ENCODE results near the gene ARMH4. TPM values are rescaled to one million over a fixed set of nuclear protein-coding genes. Genes with fewer than 3 reads are reported as not detected.

The ARMH4 gene
- total and polyA plus RNA-seq, 2 donors (not counting 1 experiment from before 2014, with no cell fraction given), result not detected

- no peaks in the 10 kb centered on the region for H3K9me3 ChIP-seq (ENCODE audit: control extremely low read depth in 1 of 3, control insufficient read depth in 2 of 3, insufficient read depth in 1 of 3, low read length in 2 of 3)
- ATAC-seq (ENCODE audit: low read depth), result no peak
- no peaks in the 10 kb centered on the region for H3K4me1 ChIP-seq (ENCODE audit: control insufficient read depth in 2 of 2, insufficient read depth in 2 of 2, low read length in 2 of 2)
- H3K27me3 ChIP-seq (replicated peaks in 1 of 4; ENCODE audit: control extremely low read depth in 1 of 4, control insufficient read depth in 3 of 4, insufficient read depth in 4 of 4, low read length in 3 of 4), result peaks cover 0 to 3% (median 0%) of the 10 kb centered on the region in 4 experiments
- POLR2A ChIA-PET, result no interaction called here
- H3K9ac ChIP-seq (ENCODE audit: low read length), result no peak overlapping the region
- Mint-ChIP-seq H3K9me3 (ENCODE audit: insufficient read depth) (no peaks in the 10 kb centered on the region), H3K4me3 (no peak overlapping the region), H3K27ac (no peak overlapping the region), H3K4me1 (no peaks in the 10 kb centered on the region), H3K27me3 (no peaks in the 10 kb centered on the region)
- 87% methylated on average over 4 of the region's 4 CpGs for WGBS (ENCODE audit: insufficient coverage)
- TF ChIP-seq EZH2 (IDR thresholded peaks at IDR 0.05; ENCODE audit: borderline replicate concordance, insufficient read depth, low read depth, low read length, poor library complexity, severe bottlenecking), result no peak
- TF ChIP-seq CTCF (IDR thresholded peaks at IDR 0.05), result no peak
- no peaks in the 10 kb centered on the region for H4K20me1 ChIP-seq (ENCODE audit: control insufficient read depth, insufficient read depth, low read length, poor library complexity, severe bottlenecking)
- H3K27ac ChIP-seq (ENCODE audit: low read length in 2 of 2), result no peak overlapping the region
- no peak overlapping the region for H3K4me2 ChIP-seq (replicated peaks; ENCODE audit: low read depth, low read length, poor library complexity, severe bottlenecking)
- no peaks in the 10 kb centered on the region for H3K36me3 ChIP-seq (replicated peaks in 1 of 2; ENCODE audit: control extremely low read depth in 1 of 2, control insufficient read depth in 1 of 2, extremely low read depth in 1 of 2, insufficient read depth in 2 of 2, low read length in 1 of 2)
- CTCF ChIA-PET, result no interaction called here
- DNase-seq, result no peak
- H3K4me3 ChIP-seq (ENCODE audit: control extremely low read depth in 1 of 5, extremely low read depth in 1 of 5, insufficient read depth in 1 of 5, low read depth in 2 of 5, low read length in 4 of 5), result no peak overlapping the region
- no peak overlapping the region for H2AFZ ChIP-seq (ENCODE audit: insufficient read depth, low read depth, low read length, poor library complexity, severe bottlenecking)
- no peaks in the 10 kb centered on the region for H3K79me2 ChIP-seq (ENCODE audit: control insufficient read depth, insufficient read depth, low read length)
- intact Hi-C loops (cut with micrococcal nuclease), result no loop called here
Observed at GRCh38 chr14:57991353-57991752, 160.7 kb downstream of the ARMH4 start.

GRCh38 chr14:57988445-57988844 lies 163.6 kb downstream of the ARMH4 start:
- no peaks in the 10 kb centered on the region for H3K4me1 Mint-ChIP-seq
- Histone ChIP-seq H3K9ac (ENCODE audit: low read length) (no peak overlapping the region), H2AFZ (ENCODE audit: insufficient read depth, low read depth, low read length, poor library complexity, severe bottlenecking) (no peak overlapping the region), H3K4me3 (ENCODE audit: control extremely low read depth in 1 of 5, extremely low read depth in 1 of 5, insufficient read depth in 1 of 5, low read depth in 2 of 5, low read length in 4 of 5) (no peak overlapping the region), H3K4me2 (replicated peaks; ENCODE audit: low read depth, low read length, poor library complexity, severe bottlenecking) (no peak overlapping the region), H4K20me1 (ENCODE audit: control insufficient read depth, insufficient read depth, low read length, poor library complexity, severe bottlenecking) (no peaks in the 10 kb centered on the region), H3K4me1 (ENCODE audit: control insufficient read depth in 2 of 2, insufficient read depth in 2 of 2, low read length in 2 of 2) (no peaks in the 10 kb centered on the region), H3K27me3 (replicated peaks in 1 of 4; ENCODE audit: control extremely low read depth in 1 of 4, control insufficient read depth in 3 of 4, insufficient read depth in 4 of 4, low read length in 3 of 4) (peaks cover 0 to 3% (median 0%) of the 10 kb centered on the region in 4 experiments), H3K9me3 (ENCODE audit: control extremely low read depth in 1 of 3, control insufficient read depth in 2 of 3, insufficient read depth in 1 of 3, low read length in 2 of 3) (no peaks in the 10 kb centered on the region), H3K27ac (ENCODE audit: low read length in 2 of 2) (no peak overlapping the region), H3K79me2 (ENCODE audit: control insufficient read depth, insufficient read depth, low read length) (no peaks in the 10 kb centered on the region), H3K36me3 (replicated peaks in 1 of 2; ENCODE audit: control extremely low read depth in 1 of 2, control insufficient read depth in 1 of 2, extremely low read depth in 1 of 2, insufficient read depth in 2 of 2, low read length in 1 of 2) (no peaks in the 10 kb centered on the region)
- no peak overlapping the region for H3K4me3 Mint-ChIP-seq
- no peak for DNase-seq
- ChIA-PET CTCF (no interaction called here), POLR2A (no interaction called here)
- peaks cover 4% of the 10 kb centered on the region for H3K27me3 Mint-ChIP-seq
- H3K9me3 Mint-ChIP-seq (ENCODE audit: insufficient read depth), result no peaks in the 10 kb centered on the region
- ATAC-seq (ENCODE audit: low read depth), result no peak
- intact Hi-C loops (cut with micrococcal nuclease), result no loop called here
- no peak overlapping the region for H3K27ac Mint-ChIP-seq
- no peak for TF ChIP-seq EZH2 (IDR thresholded peaks at IDR 0.05; ENCODE audit: borderline replicate concordance, insufficient read depth, low read depth, low read length, poor library complexity, severe bottlenecking)
- TF ChIP-seq CTCF (IDR thresholded peaks at IDR 0.05), result no peak
- WGBS (ENCODE audit: insufficient coverage), result 87% methylated on average over 3 of the region's 5 CpGs

Data from B cell (primary cell).